B cell (primary cell): ENCODE measurements around the gene PCNX3. TPM values are rescaled to one million over a fixed set of nuclear protein-coding genes. Genes with fewer than 3 reads are reported as not detected.

Experiments used
- ATAC-seq: fragments of 200-7000 bp; cut with Tn5 transposase; one replicate; pipeline ENCODE4 v1.10.0; 2021; ENCODE audit warnings: low read depth, mild to moderate bottlenecking, moderate number of reproducible peaks, moderate library complexity
- CTCF ChIA-PET: fragments of 350-600 bp; sonication (Branson Sonifier 250); formaldehyde crosslinking; loops from one replicate; lab custom pipeline; 2021; ENCODE audit warnings: antibody characterized with exemption, inconsistent platforms; lab: Charles Lee
- POLR2A ChIA-PET: fragments of 350-600 bp; sonication (Branson Sonifier 250); formaldehyde crosslinking; loops from one replicate; lab custom pipeline; 2021; ENCODE audit warnings: antibody characterized with exemption; lab: Charles Lee
- DNase-seq: peaks from one replicate; pipeline ENCODE4 v3.0.0; 2013
- H2AFZ ChIP-seq: 2 replicates; pipeline ENCODE4 v1.6.1; 2012; ENCODE audit warnings: mild to moderate bottlenecking, low read depth, low read length; ENCODE audit not compliant: insufficient read depth, poor library complexity, severe bottlenecking
- H3K27ac ChIP-seq, 2 donors: 1 replicate in 1 of 2; 2 replicates in 1 of 2; pipeline ENCODE4 v1.5.1; 2012 to 2013; ENCODE audit warnings: low read length in 2 of 2, mild to moderate bottlenecking in 2 of 2, moderate library complexity in 1 of 2
- H3K27me3 ChIP-seq, 4 experiments: fragments of 200-600 bp in 1 of 4; sonication (generic) in 1 of 4; replicated peaks in 1 of 4; 1 replicate in 2 of 4; 2 replicates in 2 of 4; pipeline versions ENCODE4 v1.6.1 to v1.7.0; 2013 to 2016; ENCODE audit warnings: low read length in 3 of 4, mild to moderate bottlenecking in 2 of 4, mixed read lengths in 1 of 4, moderate library complexity in 1 of 4; ENCODE audit not compliant: insufficient read depth in 4 of 4, control insufficient read depth in 3 of 4; ENCODE audit errors: control extremely low read depth in 1 of 4
- H3K36me3 ChIP-seq, 2 experiments: replicated peaks in 1 of 2; 1 replicate in 1 of 2; 2 replicates in 1 of 2; pipeline versions ENCODE4 v1.6.1 to v1.7.1; 2013; ENCODE audit warnings: low read length in 1 of 2; ENCODE audit not compliant: insufficient read depth in 2 of 2, control insufficient read depth in 1 of 2; ENCODE audit errors: control extremely low read depth in 1 of 2, extremely low read depth in 1 of 2
- H3K4me1 ChIP-seq, 2 donors: fragments of 200-600 bp in 1 of 2; sonication (generic) in 1 of 2; 1 replicate in 1 of 2; 2 replicates in 1 of 2; pipeline versions ENCODE4 v1.5.1 to v1.6.1; 2013 to 2017; ENCODE audit warnings: low read length in 2 of 2; ENCODE audit not compliant: control insufficient read depth in 2 of 2, insufficient read depth in 2 of 2
- H3K4me2 ChIP-seq: replicated peaks from 2 replicates; pipeline ENCODE3; 2012; ENCODE audit warnings: mild to moderate bottlenecking, low read depth, low read length; ENCODE audit not compliant: poor library complexity, severe bottlenecking
- H3K4me3 ChIP-seq, 5 experiments: fragments of 200-600 bp in 1 of 5; sonication (generic) in 1 of 5; 1 replicate in 3 of 5; 2 replicates in 2 of 5; pipeline versions ENCODE4 v1.5.1 to v1.7.0; 2011 to 2016; ENCODE audit warnings: low read length in 4 of 5, mild to moderate bottlenecking in 4 of 5, low read depth in 2 of 5, control low read depth in 1 of 5, moderate library complexity in 1 of 5; ENCODE audit not compliant: insufficient read depth in 1 of 5; ENCODE audit errors: control extremely low read depth in 1 of 5, extremely low read depth in 1 of 5
- H3K79me2 ChIP-seq: fragments of 200-600 bp; sonication (generic); one replicate; pipeline ENCODE4 v1.6.0; 2016; ENCODE audit warnings: low read length; ENCODE audit not compliant: control insufficient read depth, insufficient read depth
- H3K9ac ChIP-seq: fragments of 200-600 bp; sonication (generic); 2 replicates; pipeline ENCODE4 v1.6.1; 2017; ENCODE audit warnings: mild to moderate bottlenecking, low read length, moderate library complexity
- H3K9me3 ChIP-seq, 3 donors: one replicate each; pipeline versions ENCODE4 v1.6.1 to v1.7.1; 2013; ENCODE audit warnings: low read length in 2 of 3; ENCODE audit not compliant: control insufficient read depth in 2 of 3, insufficient read depth in 1 of 3; ENCODE audit errors: control extremely low read depth in 1 of 3
- H4K20me1 ChIP-seq: 2 replicates; pipeline ENCODE4 v1.6.0; 2012; ENCODE audit warnings: mild to moderate bottlenecking, low read length; ENCODE audit not compliant: insufficient read depth, control insufficient read depth, poor library complexity, severe bottlenecking
- H3K27ac Mint-ChIP-seq: one replicate; pipeline ENCODE4 v1.8.0; 2021; ENCODE audit warnings: mixed read lengths
- H3K27me3 Mint-ChIP-seq: one replicate; pipeline ENCODE4 v1.8.0; 2021; ENCODE audit warnings: mixed read lengths
- H3K4me1 Mint-ChIP-seq: one replicate; pipeline ENCODE4 v1.8.0; 2021; ENCODE audit warnings: mixed read lengths
- H3K4me3 Mint-ChIP-seq: one replicate; pipeline ENCODE4 v1.8.0; 2021; ENCODE audit warnings: mixed read lengths
- H3K9me3 Mint-ChIP-seq: one replicate; pipeline ENCODE4 v1.8.0; 2022; ENCODE audit warnings: mixed read lengths; ENCODE audit not compliant: insufficient read depth
- CTCF ChIP-seq: fragments of 200-600 bp; IDR thresholded peaks from one replicate; pipeline ENCODE4 v1.8.0; 2022; ENCODE audit warnings: antibody characterized with exemption, mild to moderate bottlenecking
- EZH2 ChIP-seq: IDR thresholded peaks from 2 replicates; pipeline ENCODE4 v1.6.1; 2012; ENCODE audit warnings: borderline replicate concordance, low read depth, mild to moderate bottlenecking, moderate library complexity, low read length; ENCODE audit not compliant: insufficient read depth, poor library complexity, severe bottlenecking
- WGBS: methylation state at CpG from one replicate; pipeline ENCODE4 v1.1.5; 2013; ENCODE audit warnings: missing lambda C conversion rate; ENCODE audit not compliant: insufficient coverage; 5-methylcytosine and 5-hydroxymethylcytosine counted together
- intact Hi-C: fragments of 100-400 bp; cut with micrococcal nuclease; formaldehyde crosslinking; loops from one replicate; pipeline ENCODE4 v1.10.0; 2022
- polyA plus RNA-seq: library from polyadenylated mRNA; depleted of rRNA; stranded (reverse); fragments of >200 nt; gene quantifications from 2 replicates; pipeline ENCODE4 v1.2.3, GENCODE V29; 2012
- total RNA-seq, 2 donors: library from RNA; stranded (reverse); fragments of 120-200 nt in 1 of 2; gene quantifications; 1 replicate in 1 of 2; 2 replicates in 1 of 2; pipeline versions ENCODE4 v1.2.3 to v1.2.4, GENCODE V29; 2013 to 2022

The PCNX3 gene
- total and polyA plus RNA-seq, 2 donors (not counting 1 experiment from before 2014, with no cell fraction given): 61.5 to 62.8 TPM

GRCh38 chr11:65590240-65590738 is 25.3 kb upstream of the PCNX3 start:
- no peaks in the 10 kb centered on the region for H3K9me3 ChIP-seq
- no peaks in the 10 kb centered on the region for H3K79me2 ChIP-seq
- CTCF ChIA-PET: interaction anchor here (0.7 to 9.7 kb wide), 14 partner anchors 11 to 316 kb away, joined by 3 to 144 read pairs (median 4); partner anchors contain the start of genes EHBP1L1, FAM89B, PCNX3 and ZNRD2
- H3K4me3 Mint-ChIP-seq: no peak overlapping the region
- peaks cover 0 to 38% of the 10 kb centered on the region in 2 experiments for H3K36me3 ChIP-seq
- H3K27ac Mint-ChIP-seq: no peak overlapping the region
- ATAC-seq: no peak
- intact Hi-C loops: no loop called here
- no peak overlapping the region for H3K27ac ChIP-seq
- 88% methylated on average over 4 of the region's 8 CpGs for WGBS
- H4K20me1 ChIP-seq: peaks cover 24% of the 10 kb centered on the region
- TF ChIP-seq EZH2 (no peak), CTCF (no peak)
- no peak overlapping the region for H3K9ac ChIP-seq
- no peaks in the 10 kb centered on the region for H3K9me3 Mint-ChIP-seq
- H3K27me3 Mint-ChIP-seq: no peaks in the 10 kb centered on the region
- H3K4me1 ChIP-seq: peaks cover 31 to 51% of the 10 kb centered on the region in 2 donors
- no peaks in the 10 kb centered on the region for H3K27me3 ChIP-seq
- H3K4me2 ChIP-seq: no peak overlapping the region
- H3K4me1 Mint-ChIP-seq: peaks cover 46% of the 10 kb centered on the region
- POLR2A ChIA-PET: interaction anchor here (0.6 to 4.9 kb wide), 4 partner anchors 14 to 61 kb away, joined by 3 to 45 read pairs (median 6); partner anchors contain the start of genes EHBP1L1 and PCNX3
- no peak overlapping the region for H3K4me3 ChIP-seq
- H2AFZ ChIP-seq: no peak overlapping the region
- no peak for DNase-seq
